ENCODE data around the gene CAD.

Gene CAD

GRCh38 chr2:27284996-27285395 is 67.8 kb downstream of the CAD start:
- no peak for DNase-seq

GRCh38 chr2:27285481-27285880 is 68.3 kb downstream of the CAD start:
- DNase-seq, result no peak

DNA sequence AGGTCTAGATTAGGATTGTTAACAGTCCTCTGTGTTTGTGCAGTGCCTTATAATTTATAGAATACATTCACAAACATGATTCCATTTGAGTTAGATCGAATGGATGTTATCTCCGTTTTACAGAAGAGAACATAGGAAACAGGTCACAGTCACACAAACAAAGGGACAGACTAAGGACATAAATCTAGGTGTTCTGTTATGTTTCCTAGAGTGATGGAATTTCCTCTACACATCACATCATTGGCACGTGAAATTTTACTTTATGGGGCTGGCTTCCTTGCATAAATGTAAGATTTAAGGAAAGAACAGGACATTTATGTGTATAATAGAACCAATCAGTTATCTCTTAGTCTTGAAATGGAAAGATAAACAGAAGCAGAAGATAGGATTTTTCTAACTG is 71.4 kb downstream of the CAD start:
- DNase-seq, result no peak

DNA sequence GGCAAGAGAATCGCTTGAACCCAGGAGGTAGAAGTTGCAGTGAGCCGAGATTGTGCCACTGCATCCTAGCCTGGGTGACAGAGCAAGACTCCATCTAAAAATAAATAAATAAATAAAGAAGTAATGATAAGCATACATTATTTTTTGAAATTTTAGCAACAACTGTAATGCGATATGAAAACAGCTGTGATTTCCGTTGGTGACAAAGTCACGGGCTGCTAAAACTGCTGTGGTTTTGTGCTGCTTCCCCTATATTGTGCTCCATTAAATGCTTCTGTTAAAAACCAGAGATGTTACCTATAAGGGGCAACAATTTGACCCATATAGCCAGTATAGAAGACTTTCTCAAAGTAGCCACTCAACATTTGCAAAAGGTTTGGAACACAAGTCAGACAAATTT is 73.4 kb downstream of the CAD start:
- DNase-seq, result no peak

DNA sequence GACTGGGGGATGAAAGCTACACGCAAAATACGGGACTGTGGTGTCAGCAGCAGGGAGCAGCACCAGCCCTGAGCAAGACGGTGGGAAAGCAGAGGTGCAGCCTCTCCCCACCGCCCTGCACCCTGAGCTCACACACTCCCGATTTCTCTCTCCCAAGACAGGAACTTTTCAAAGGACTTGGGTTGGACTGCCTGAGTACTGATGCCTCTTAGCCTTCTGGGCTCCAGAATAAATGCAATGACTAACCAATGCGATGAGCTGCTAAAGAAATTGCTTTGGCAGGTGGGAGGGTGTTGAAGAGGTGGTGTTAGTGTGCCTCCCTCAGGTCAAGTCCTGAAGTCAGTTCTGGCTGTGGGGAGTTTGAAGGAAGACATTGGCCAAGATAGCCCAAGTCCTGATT is 74.7 kb downstream of the CAD start:
- DNase-seq, result no peak
